ENCODE measurements around the gene CUEDC2.

GRCh38 chr10:102416695-102417094 lies 15.7 kb downstream of the CUEDC2 start:
- TF ChIP-seq, protein P1, sequence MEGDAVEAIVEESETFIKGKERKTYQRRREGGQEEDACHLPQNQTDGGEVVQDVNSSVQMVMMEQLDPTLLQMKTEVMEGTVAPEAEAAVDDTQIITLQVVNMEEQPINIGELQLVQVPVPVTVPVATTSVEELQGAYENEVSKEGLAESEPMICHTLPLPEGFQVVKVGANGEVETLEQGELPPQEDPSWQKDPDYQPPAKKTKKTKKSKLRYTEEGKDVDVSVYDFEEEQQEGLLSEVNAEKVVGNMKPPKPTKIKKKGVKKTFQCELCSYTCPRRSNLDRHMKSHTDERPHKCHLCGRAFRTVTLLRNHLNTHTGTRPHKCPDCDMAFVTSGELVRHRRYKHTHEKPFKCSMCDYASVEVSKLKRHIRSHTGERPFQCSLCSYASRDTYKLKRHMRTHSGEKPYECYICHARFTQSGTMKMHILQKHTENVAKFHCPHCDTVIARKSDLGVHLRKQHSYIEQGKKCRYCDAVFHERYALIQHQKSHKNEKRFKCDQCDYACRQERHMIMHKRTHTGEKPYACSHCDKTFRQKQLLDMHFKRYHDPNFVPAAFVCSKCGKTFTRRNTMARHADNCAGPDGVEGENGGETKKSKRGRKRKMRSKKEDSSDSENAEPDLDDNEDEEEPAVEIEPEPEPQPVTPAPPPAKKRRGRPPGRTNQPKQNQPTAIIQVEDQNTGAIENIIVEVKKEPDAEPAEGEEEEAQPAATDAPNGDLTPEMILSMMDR (conservative IDR thresholded peaks at IDR 0.05 in 1 of 2, IDR thresholded peaks at IDR 0.05 in 1 of 2; ENCODE audit: extremely low read depth in 1 of 2, insufficient read depth in 1 of 2, low read depth in 1 of 2, low read length in 2 of 2): no peak
- no peak for TF ChIP-seq EZH2 (IDR thresholded peaks at IDR 0.05; ENCODE audit: borderline replicate concordance, low read length)

Measured in mammary epithelial cell (primary cell).